Thyroid gland (tissue), 4 donors: ENCODE data around the gene NAXD.

Experiments used
- CTCF ChIP-seq, 6 experiments: fragments of 200-600 bp in 3 of 6; fragments of 450-650 bp in 3 of 6; sonication (generic) in 3 of 6; IDR thresholded peaks; one replicate each; pipeline ENCODE4 v1.5.1; 2016 to 2019; ENCODE audit warnings: antibody characterized with exemption in 6 of 6, mild to moderate bottlenecking in 2 of 6, inconsistent platforms in 1 of 6, moderate library complexity in 1 of 6
- POLR2A ChIP-seq, 2 donors: fragments of 450-650 bp; IDR thresholded peaks; one replicate each; pipeline ENCODE4 v1.6.1; 2017; ENCODE audit warnings: antibody characterized with exemption in 2 of 2, mild to moderate bottlenecking in 2 of 2, moderate library complexity in 1 of 2

DNA sequence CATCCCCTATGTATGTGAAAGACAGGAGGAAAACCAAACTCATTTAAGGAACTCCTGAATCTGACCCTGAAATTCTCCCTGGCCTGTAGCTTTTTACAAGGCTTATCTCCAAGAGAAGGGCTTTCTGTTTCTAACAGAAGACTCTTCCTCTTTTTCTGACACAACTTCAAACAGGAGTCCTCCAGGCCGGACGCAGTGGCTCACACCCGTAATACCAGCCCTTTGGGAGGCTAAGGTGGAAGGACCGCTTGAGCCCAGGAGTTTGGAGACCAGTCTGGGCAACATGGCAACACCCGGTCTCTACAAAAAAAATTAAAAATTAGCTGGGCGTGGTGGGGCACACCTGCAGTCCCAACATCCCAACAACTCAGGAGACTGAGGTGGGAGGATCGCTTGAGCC is 48.7 kb downstream of the NAXD start:
- TF ChIP-seq CTCF (IDR thresholded peaks at IDR 0.05) (no peak), POLR2A (IDR thresholded peaks at IDR 0.05) (no peak)
